Measurements from ENCODE around the gene GRIN2A.

Gene GRIN2A

DNA sequence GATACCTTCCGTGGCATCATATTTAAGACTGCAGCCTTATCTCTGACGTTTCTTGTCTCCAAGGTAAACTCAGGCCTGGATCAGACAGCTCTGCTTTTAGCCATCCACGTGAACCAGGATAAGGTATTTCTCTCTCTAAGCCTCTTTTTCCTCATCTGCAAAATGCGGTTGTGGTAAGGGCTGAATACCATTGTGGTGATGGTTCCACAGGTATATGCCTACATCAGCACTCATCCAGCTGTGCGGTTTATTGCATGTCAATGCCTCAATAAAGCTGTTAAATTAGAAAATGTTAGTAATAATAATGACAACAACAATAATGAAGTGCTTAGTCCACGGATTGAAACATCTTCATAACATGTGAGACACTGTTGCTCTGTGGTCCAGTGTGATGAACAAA is 104.4 kb downstream of the GRIN2A start:
- H2BK15ac ChIP-seq (replicated peaks; ENCODE audit: low read depth) = no peak overlapping the region
- no peak overlapping the region for H4K8ac ChIP-seq (ENCODE audit: low read depth, low read length)
- H3K4me1 ChIP-seq (ENCODE audit: control insufficient read depth, low read depth, low read length) = peaks cover 13% of the 10 kb centered on the region
- H3K18ac ChIP-seq (ENCODE audit: low read length) = no peak overlapping the region
- no peaks in the 10 kb centered on the region for H3K27me3 ChIP-seq (ENCODE audit: insufficient read depth, low read length, poor library complexity)
- no peak overlapping the region for H3K9ac ChIP-seq (ENCODE audit: low read length)
- H3K4ac ChIP-seq (ENCODE audit: low read depth, low read length) = no peak overlapping the region
- no peak overlapping the region for H3K56ac ChIP-seq (ENCODE audit: low read length)
- no peaks in the 10 kb centered on the region for H3K36me3 ChIP-seq (ENCODE audit: control insufficient read depth, insufficient read depth, low read length)
- WGBS (ENCODE audit: extremely low coverage, insufficient coverage, low lambda C conversion rate) = no CpG with 5 or more reads among the region's 6 CpGs
- no peak overlapping the region for H4K5ac ChIP-seq (ENCODE audit: low read length)
- H3K79me1 ChIP-seq (ENCODE audit: low read length) = no peaks in the 10 kb centered on the region
- no peak overlapping the region for H2BK5ac ChIP-seq (ENCODE audit: low read length)
- no peak overlapping the region for H3K23ac ChIP-seq (ENCODE audit: low read length)
- no peak overlapping the region for H2BK120ac ChIP-seq (ENCODE audit: low read depth, low read length)
- no peak overlapping the region for H3K4me3 ChIP-seq (ENCODE audit: low read length)
- no peak for DNase-seq
- no peak overlapping the region for H3K4me2 ChIP-seq (ENCODE audit: low read length)
- H3K79me2 ChIP-seq (ENCODE audit: control insufficient read depth, insufficient read depth, low read length) = no peaks in the 10 kb centered on the region
- no peak overlapping the region for H2AK5ac ChIP-seq (ENCODE audit: low read length)
- no peak overlapping the region for H3K27ac ChIP-seq (ENCODE audit: low read depth, low read length)

DNA sequence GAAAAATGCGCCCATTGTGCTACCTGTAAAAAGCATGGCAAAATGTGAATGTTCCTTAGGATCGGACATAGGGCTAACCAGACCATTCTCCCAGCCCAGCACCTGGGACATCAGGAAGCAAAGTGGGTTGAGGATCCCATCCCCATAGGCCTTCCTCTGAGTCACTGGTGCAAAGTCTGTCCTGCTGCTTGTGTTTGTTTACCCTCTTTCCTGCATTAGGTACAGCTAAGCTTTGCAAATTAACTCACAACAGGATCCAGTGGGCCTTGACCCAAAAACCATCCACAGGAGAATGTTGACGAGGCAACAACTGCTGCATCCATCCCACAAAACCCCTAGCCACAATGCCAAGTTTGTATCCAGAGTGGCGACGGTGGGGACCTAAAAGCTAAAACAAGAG is 106.2 kb downstream of the GRIN2A start:
- Histone ChIP-seq H4K8ac (ENCODE audit: low read depth, low read length) (no peak overlapping the region), H3K9ac (ENCODE audit: low read length) (no peak overlapping the region), H3K23ac (ENCODE audit: low read length) (no peak overlapping the region), H3K4ac (ENCODE audit: low read depth, low read length) (no peak overlapping the region), H3K4me1 (ENCODE audit: control insufficient read depth, low read depth, low read length) (peaks cover 13% of the 10 kb centered on the region), H3K79me2 (ENCODE audit: control insufficient read depth, insufficient read depth, low read length) (no peaks in the 10 kb centered on the region), H3K4me2 (ENCODE audit: low read length) (no peak overlapping the region), H3K36me3 (ENCODE audit: control insufficient read depth, insufficient read depth, low read length) (no peaks in the 10 kb centered on the region), H3K56ac (ENCODE audit: low read length) (no peak overlapping the region), H2BK120ac (ENCODE audit: low read depth, low read length) (no peak overlapping the region), H3K4me3 (ENCODE audit: low read length) (no peak overlapping the region), H2AK5ac (ENCODE audit: low read length) (no peak overlapping the region), H4K5ac (ENCODE audit: low read length) (no peak overlapping the region), H3K18ac (ENCODE audit: low read length) (no peak overlapping the region), H3K27me3 (ENCODE audit: insufficient read depth, low read length, poor library complexity) (no peaks in the 10 kb centered on the region), H3K79me1 (ENCODE audit: low read length) (no peaks in the 10 kb centered on the region), H3K27ac (ENCODE audit: low read depth, low read length) (no peak overlapping the region), H2BK15ac (replicated peaks; ENCODE audit: low read depth) (no peak overlapping the region), H2BK5ac (ENCODE audit: low read length) (no peak overlapping the region)
- no peak for DNase-seq
- WGBS (ENCODE audit: extremely low coverage, insufficient coverage, low lambda C conversion rate) = no CpG with 5 or more reads among the region's 5 CpGs

- H3K18ac ChIP-seq (ENCODE audit: low read length) = no peak overlapping the region
- no peak overlapping the region for H3K4ac ChIP-seq (ENCODE audit: low read depth, low read length)
- H4K8ac ChIP-seq (ENCODE audit: low read depth, low read length) = no peak overlapping the region
- H3K23ac ChIP-seq (ENCODE audit: low read length) = no peak overlapping the region
- no peaks in the 10 kb centered on the region for H3K79me1 ChIP-seq (ENCODE audit: low read length)
- H3K27me3 ChIP-seq (ENCODE audit: insufficient read depth, low read length, poor library complexity) = no peaks in the 10 kb centered on the region
- no peak overlapping the region for H2BK120ac ChIP-seq (ENCODE audit: low read depth, low read length)
- H3K56ac ChIP-seq (ENCODE audit: low read length) = no peak overlapping the region
- no peak overlapping the region for H3K4me2 ChIP-seq (ENCODE audit: low read length)
- no peak overlapping the region for H2AK5ac ChIP-seq (ENCODE audit: low read length)
- H2BK5ac ChIP-seq (ENCODE audit: low read length) = no peak overlapping the region
- DNase-seq = no peak
- H3K9ac ChIP-seq (ENCODE audit: low read length) = no peak overlapping the region
- WGBS (ENCODE audit: extremely low coverage, insufficient coverage, low lambda C conversion rate) = no CpG with 5 or more reads among the region's 4 CpGs
- H2BK15ac ChIP-seq (replicated peaks; ENCODE audit: low read depth) = no peak overlapping the region
- no peak overlapping the region for H3K4me3 ChIP-seq (ENCODE audit: low read length)
- no peaks in the 10 kb centered on the region for H3K4me1 ChIP-seq (ENCODE audit: control insufficient read depth, low read depth, low read length)
- no peak overlapping the region for H3K27ac ChIP-seq (ENCODE audit: low read depth, low read length)
- H3K36me3 ChIP-seq (ENCODE audit: control insufficient read depth, insufficient read depth, low read length) = no peaks in the 10 kb centered on the region
- no peak overlapping the region for H4K5ac ChIP-seq (ENCODE audit: low read length)
- no peaks in the 10 kb centered on the region for H3K79me2 ChIP-seq (ENCODE audit: control insufficient read depth, insufficient read depth, low read length)
These were observed 111.6 kb downstream of the GRIN2A start for GRCh38 chr16:10070591-10070990.

DNA sequence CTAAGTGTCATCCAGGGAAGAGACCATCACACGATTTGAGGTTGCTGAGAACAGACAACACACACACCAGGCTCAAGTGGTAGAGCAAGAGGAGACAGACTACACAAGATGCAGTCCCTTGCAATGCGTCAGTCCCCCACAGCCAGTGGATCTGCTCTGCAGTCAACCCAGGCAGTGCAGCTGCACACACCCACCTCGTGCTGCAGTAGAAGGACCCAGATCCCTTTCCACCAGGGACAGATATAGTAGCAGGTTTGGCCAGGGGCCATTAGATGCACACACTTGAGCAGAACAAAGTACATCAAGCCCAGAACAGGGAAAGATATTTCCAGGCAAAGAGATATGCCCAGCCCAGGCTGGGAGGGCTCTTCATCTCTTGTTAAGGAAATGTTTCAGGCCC is 112.9 kb downstream of the GRIN2A start:
- Histone ChIP-seq H3K23ac (ENCODE audit: low read length) (no peak overlapping the region), H3K4me3 (ENCODE audit: low read length) (no peak overlapping the region), H4K5ac (ENCODE audit: low read length) (no peak overlapping the region), H2BK120ac (ENCODE audit: low read depth, low read length) (no peak overlapping the region), H3K27ac (ENCODE audit: low read depth, low read length) (no peak overlapping the region), H4K8ac (ENCODE audit: low read depth, low read length) (no peak overlapping the region), H3K56ac (ENCODE audit: low read length) (no peak overlapping the region), H3K27me3 (ENCODE audit: insufficient read depth, low read length, poor library complexity) (no peaks in the 10 kb centered on the region), H3K79me2 (ENCODE audit: control insufficient read depth, insufficient read depth, low read length) (no peaks in the 10 kb centered on the region), H3K9ac (ENCODE audit: low read length) (no peak overlapping the region), H3K4me2 (ENCODE audit: low read length) (no peak overlapping the region), H2BK5ac (ENCODE audit: low read length) (no peak overlapping the region), H3K4ac (ENCODE audit: low read depth, low read length) (no peak overlapping the region), H3K4me1 (ENCODE audit: control insufficient read depth, low read depth, low read length) (no peaks in the 10 kb centered on the region), H2AK5ac (ENCODE audit: low read length) (no peak overlapping the region), H3K36me3 (ENCODE audit: control insufficient read depth, insufficient read depth, low read length) (no peaks in the 10 kb centered on the region), H3K79me1 (ENCODE audit: low read length) (no peaks in the 10 kb centered on the region), H2BK15ac (replicated peaks; ENCODE audit: low read depth) (no peak overlapping the region), H3K18ac (ENCODE audit: low read length) (no peak overlapping the region)
- DNase-seq = no peak
- no CpG with 5 or more reads among the region's 3 CpGs for WGBS (ENCODE audit: extremely low coverage, insufficient coverage, low lambda C conversion rate)

GRCh38 chr16:10067835-10068234 is 114.4 kb downstream of the GRIN2A start:
- no peak overlapping the region for H3K4ac ChIP-seq (ENCODE audit: low read depth, low read length)
- no peaks in the 10 kb centered on the region for H3K4me1 ChIP-seq (ENCODE audit: control insufficient read depth, low read depth, low read length)
- no peak overlapping the region for H3K27ac ChIP-seq (ENCODE audit: low read depth, low read length)
- H3K56ac ChIP-seq (ENCODE audit: low read length) = no peak overlapping the region
- no CpG with 5 or more reads among the region's 2 CpGs for WGBS (ENCODE audit: extremely low coverage, insufficient coverage, low lambda C conversion rate)
- no peak overlapping the region for H3K4me2 ChIP-seq (ENCODE audit: low read length)
- H3K9ac ChIP-seq (ENCODE audit: low read length) = no peak overlapping the region
- H2BK120ac ChIP-seq (ENCODE audit: low read depth, low read length) = no peak overlapping the region
- H3K79me1 ChIP-seq (ENCODE audit: low read length) = no peaks in the 10 kb centered on the region
- H3K79me2 ChIP-seq (ENCODE audit: control insufficient read depth, insufficient read depth, low read length) = no peaks in the 10 kb centered on the region
- H3K27me3 ChIP-seq (ENCODE audit: insufficient read depth, low read length, poor library complexity) = no peaks in the 10 kb centered on the region
- no peak overlapping the region for H2BK5ac ChIP-seq (ENCODE audit: low read length)
- no peak overlapping the region for H3K23ac ChIP-seq (ENCODE audit: low read length)
- H3K36me3 ChIP-seq (ENCODE audit: control insufficient read depth, insufficient read depth, low read length) = no peaks in the 10 kb centered on the region
- no peak overlapping the region for H3K18ac ChIP-seq (ENCODE audit: low read length)
- no peak overlapping the region for H4K8ac ChIP-seq (ENCODE audit: low read depth, low read length)
- no peak overlapping the region for H3K4me3 ChIP-seq (ENCODE audit: low read length)
- no peak overlapping the region for H2AK5ac ChIP-seq (ENCODE audit: low read length)
- no peak for DNase-seq
- H2BK15ac ChIP-seq (replicated peaks; ENCODE audit: low read depth) = no peak overlapping the region
- H4K5ac ChIP-seq (ENCODE audit: low read length) = no peak overlapping the region

- WGBS (ENCODE audit: extremely low coverage, insufficient coverage, low lambda C conversion rate) = no CpG with 5 or more reads among the region's 4 CpGs
- Histone ChIP-seq H3K18ac (ENCODE audit: low read length) (no peak overlapping the region), H3K4me3 (ENCODE audit: low read length) (no peak overlapping the region), H3K79me1 (ENCODE audit: low read length) (no peaks in the 10 kb centered on the region), H3K4ac (ENCODE audit: low read depth, low read length) (no peak overlapping the region), H2BK15ac (replicated peaks; ENCODE audit: low read depth) (no peak overlapping the region), H2BK120ac (ENCODE audit: low read depth, low read length) (no peak overlapping the region), H3K56ac (ENCODE audit: low read length) (no peak overlapping the region), H3K23ac (ENCODE audit: low read length) (no peak overlapping the region), H3K79me2 (ENCODE audit: control insufficient read depth, insufficient read depth, low read length) (no peaks in the 10 kb centered on the region), H3K36me3 (ENCODE audit: control insufficient read depth, insufficient read depth, low read length) (no peaks in the 10 kb centered on the region), H3K9ac (ENCODE audit: low read length) (no peak overlapping the region), H3K4me1 (ENCODE audit: control insufficient read depth, low read depth, low read length) (no peaks in the 10 kb centered on the region), H4K5ac (ENCODE audit: low read length) (no peak overlapping the region), H3K4me2 (ENCODE audit: low read length) (no peak overlapping the region), H3K27me3 (ENCODE audit: insufficient read depth, low read length, poor library complexity) (no peaks in the 10 kb centered on the region), H4K8ac (ENCODE audit: low read depth, low read length) (no peak overlapping the region), H2AK5ac (ENCODE audit: low read length) (no peak overlapping the region), H3K27ac (ENCODE audit: low read depth, low read length) (no peak overlapping the region), H2BK5ac (ENCODE audit: low read length) (no peak overlapping the region)
- no peak for DNase-seq
These were observed 114.8 kb downstream of the GRIN2A start for GRCh38 chr16:10067406-10067805.
